Hair follicular keratinocyte (primary cell): ENCODE data around the gene HOXD1. TPM values are rescaled to one million over a fixed set of nuclear protein-coding genes. Genes with fewer than 3 reads are reported as not detected.

ENCODE experiments used
- total RNA-seq: library from RNA; depleted of rRNA; stranded (reverse); fragments of >200 nt; gene quantifications from 2 replicates; pipeline ENCODE4 v1.2.3, GENCODE V29; 2015

HOXD1 gene
- not detected in 2 replicates for total RNA-seq

DNA sequence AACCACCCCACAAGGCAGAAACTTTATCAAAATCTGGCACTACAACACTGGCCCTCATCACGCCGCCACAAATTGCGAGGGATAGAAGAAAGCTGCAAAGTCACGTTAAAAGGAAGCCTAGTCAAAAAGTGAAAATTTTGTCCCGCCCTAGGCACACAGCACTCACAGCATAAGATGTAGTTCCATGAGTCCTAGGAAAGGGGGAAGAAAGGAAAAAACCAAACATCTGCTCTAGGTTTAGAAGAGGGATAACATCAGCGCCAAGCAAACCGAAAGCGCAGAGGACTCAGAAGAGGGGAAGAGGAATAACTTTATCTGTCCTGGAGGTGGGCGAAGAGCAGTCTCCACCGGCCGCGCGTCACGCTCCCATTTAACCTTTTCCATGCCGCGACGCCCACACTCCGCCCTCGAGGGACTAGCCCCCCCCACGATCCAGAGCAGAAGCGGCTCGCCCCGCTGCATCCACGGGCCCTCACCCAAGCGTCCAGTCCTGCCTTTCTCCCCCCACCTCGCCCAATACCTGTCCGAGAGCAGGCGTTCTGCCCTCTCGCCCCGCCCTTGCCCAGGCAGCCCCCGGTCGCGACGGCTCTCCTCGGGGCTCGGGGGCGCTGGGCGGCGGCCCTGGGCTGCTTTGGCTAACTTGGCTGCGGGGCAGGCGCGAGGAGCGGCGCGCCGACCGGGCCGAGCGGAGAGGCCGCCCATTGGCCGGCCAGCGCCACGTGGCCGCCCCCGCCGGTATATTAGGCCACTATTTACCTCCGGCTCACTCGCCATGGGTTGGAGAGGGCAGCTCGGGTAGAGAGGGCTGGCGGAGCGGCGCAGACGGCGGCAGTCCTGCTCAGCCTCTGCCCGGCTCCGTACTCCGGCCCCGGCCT lies at the start of gene HOXD1:
Gene HOXD1, plus strand, starts transcription at position 770 of the 875 bp plus-strand sequence. CDS start 134 bp downstream, outside the sequence.

GRCh38 chr2:176151442-176152287 lies 36.8 kb upstream of the HOXD1 start, which contains the start of gene HOXD4:
Gene HOXD4 (plus strand): TSS chr2:176151550. CDS start chr2:176151634, 84 bp downstream.

DNA sequence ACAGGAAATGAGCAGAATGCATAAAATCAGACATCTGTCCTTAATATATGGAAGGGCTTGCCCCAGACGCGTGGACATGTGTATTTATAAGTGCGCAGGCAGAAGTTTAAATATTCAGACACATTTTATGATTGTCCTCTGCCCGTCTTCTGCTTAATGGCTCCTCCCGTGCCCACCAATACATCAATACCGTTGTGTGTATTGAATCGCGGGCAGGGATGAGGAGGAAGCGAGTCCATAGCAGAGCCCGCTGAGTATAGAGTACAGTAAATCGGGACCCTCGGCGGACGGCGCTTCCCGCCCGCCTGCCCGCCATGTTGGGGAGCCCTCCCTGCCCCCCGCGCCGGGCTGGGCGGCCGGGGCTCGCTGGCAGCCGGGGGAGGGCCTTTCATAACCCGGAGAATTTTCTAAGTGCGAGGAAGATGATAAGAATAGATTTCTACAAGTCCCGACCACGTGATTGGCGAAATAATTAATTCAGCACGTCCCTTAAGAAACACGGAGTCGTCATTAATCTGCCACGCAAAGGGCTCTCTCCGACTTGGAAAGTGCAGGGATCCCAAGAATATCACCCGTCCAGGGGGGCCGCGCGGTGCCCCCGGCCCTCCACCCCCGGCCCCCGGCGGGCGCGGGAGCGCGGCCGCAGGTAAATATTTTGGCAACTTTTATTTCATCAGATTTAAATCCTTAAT lies 31.5 kb upstream of the HOXD1 start, which contains the start of gene HOXD3:
Gene HOXD3, plus strand, starts transcription at position 501 of the 692 bp plus-strand sequence. CDS start 11,808 bp downstream, outside the sequence.

Other genes with a start within 250 kb of the HOXD1 start
- gene LNPK, start 186.4 kb upstream of the HOXD1 start, total RNA-seq = 13.9 and 17.6 TPM in 2 replicates
- gene EVX2, start 104.7 kb upstream of the HOXD1 start, total RNA-seq = not detected in 2 replicates
- not detected in 2 replicates for gene HOXD13, start 95.9 kb upstream of the HOXD1 start, total RNA-seq
- gene HOXD12, start 88.9 kb upstream of the HOXD1 start, total RNA-seq = not detected in 2 replicates
- gene HOXD11, start 81.4 kb upstream of the HOXD1 start, total RNA-seq = not detected in 2 replicates
- gene HOXD10, start 71.9 kb upstream of the HOXD1 start, total RNA-seq = not detected in 2 replicates
- not detected in 2 replicates for gene HOXD9, start 65.9 kb upstream of the HOXD1 start, total RNA-seq
- gene HOXD8, start 59.0 kb upstream of the HOXD1 start, total RNA-seq = 1.2 TPM in 1 of 2 replicates, not detected in the other
- not detected in 2 replicates for gene HOXD4, start 37.1 kb upstream of the HOXD1 start, total RNA-seq
- gene HOXD3, start 31.4 kb upstream of the HOXD1 start, total RNA-seq = not detected in 2 replicates
- 53.0 and 60.5 TPM in 2 replicates for gene MTX2, start 80.8 kb downstream of the HOXD1 start, total RNA-seq